Embryonic facial prominence (tissue), 1 donor: ENCODE data around the gene ELAVL1.

Experiments used
- DNase-seq: peaks from one replicate; pipeline ENCODE4 v3.0.0-alpha.2; 2016; ENCODE audit errors: extremely low spot score

ELAVL1 gene

GRCh38 chr19:7986321-7987113 is 18.9 kb downstream of the ELAVL1 start:
- DNase-seq, result no peak

GRCh38 chr19:7985481-7985911 is 19.9 kb downstream of the ELAVL1 start:
- no peak for DNase-seq

GRCh38 chr19:7983995-7984837 is 21.2 kb downstream of the ELAVL1 start:
- no peak for DNase-seq

- no peak for DNase-seq
These were observed 22.0 kb downstream of the ELAVL1 start for GRCh38 chr19:7983286-7983950.

- DNase-seq, result no peak
These were observed 22.8 kb downstream of the ELAVL1 start for GRCh38 chr19:7982651-7983099.

- no peak for DNase-seq
These were observed 23.3 kb downstream of the ELAVL1 start for GRCh38 chr19:7982103-7982502.

- no peak for DNase-seq
These were observed 23.8 kb downstream of the ELAVL1 start for GRCh38 chr19:7981661-7982060.

GRCh38 chr19:7981199-7981598 is 24.2 kb downstream of the ELAVL1 start:
- DNase-seq, result no peak

GRCh38 chr19:7980635-7981121 is 24.8 kb downstream of the ELAVL1 start:
- no peak for DNase-seq

- no peak for DNase-seq
These were observed 25.3 kb downstream of the ELAVL1 start for GRCh38 chr19:7980168-7980567.

GRCh38 chr19:7979559-7979958 is 25.9 kb downstream of the ELAVL1 start:
- DNase-seq, result no peak

- DNase-seq, result no peak
These were observed 26.4 kb downstream of the ELAVL1 start for GRCh38 chr19:7979011-7979410.

- no peak for DNase-seq
These were observed 27.1 kb downstream of the ELAVL1 start for GRCh38 chr19:7978179-7978825.

GRCh38 chr19:7977723-7978040 is 27.8 kb downstream of the ELAVL1 start:
- DNase-seq, result no peak

- no peak for DNase-seq
These were observed 28.3 kb downstream of the ELAVL1 start for GRCh38 chr19:7977021-7977722.

- no peak for DNase-seq
These were observed 29.0 kb downstream of the ELAVL1 start for GRCh38 chr19:7976461-7976860.

GRCh38 chr19:7975037-7975436 is 30.4 kb downstream of the ELAVL1 start:
- no peak for DNase-seq

- DNase-seq, result no peak
These were observed 31.6 kb downstream of the ELAVL1 start for GRCh38 chr19:7973883-7974282.

- DNase-seq, result no peak
These were observed 33.6 kb downstream of the ELAVL1 start for GRCh38 chr19:7971553-7972520.
